Right renal cortex interstitium (tissue), 3 donors: ENCODE measurements around the gene KCNQ1. TPM values are rescaled to one million over a fixed set of nuclear protein-coding genes. Genes with fewer than 3 reads are reported as not detected.

Source experiments
- DNase-seq, 3 donors: peaks; one replicate each; pipeline ENCODE4 v3.0.0-alpha.2; 2013; ENCODE audit warnings: low read depth in 3 of 3, low spot score in 2 of 3
- polyA plus RNA-seq, 3 donors: library from polyadenylated mRNA; unstranded; fragments of 120-200 nt; gene quantifications; one replicate each; pipeline ENCODE4 v1.2.1, GENCODE V29; 2013; ENCODE audit not compliant: insufficient read length in 3 of 3

KCNQ1 gene
- polyA plus RNA-seq, result 10 to 100 TPM in 2 of 3 donors, 1 to 10 TPM in 1; 8.4 to 11.8 (median 10.2) TPM

- DNase-seq, result no peak
These were observed at the start of gene KCNQ1 for GRCh38 chr11:2444821-2445745. Gene KCNQ1 (plus strand): TSS chr11:2445008. CDS start chr11:2445099, 91 bp downstream.

GRCh38 chr11:2395211-2395730, 49.5 kb upstream of the KCNQ1 start:
- no peak for DNase-seq

- DNase-seq, result no peak
These were observed 49.0 kb upstream of the KCNQ1 start for GRCh38 chr11:2395856-2396255.

GRCh38 chr11:2396471-2396870, 48.3 kb upstream of the KCNQ1 start:
- no peak for DNase-seq

GRCh38 chr11:2397005-2397404, 47.8 kb upstream of the KCNQ1 start:
- no peak for DNase-seq

- DNase-seq, result no peak
These were observed 46.0 kb upstream of the KCNQ1 start for GRCh38 chr11:2398664-2399355.

- no peak for DNase-seq
These were observed 45.2 kb upstream of the KCNQ1 start for GRCh38 chr11:2399488-2400068.

DNA sequence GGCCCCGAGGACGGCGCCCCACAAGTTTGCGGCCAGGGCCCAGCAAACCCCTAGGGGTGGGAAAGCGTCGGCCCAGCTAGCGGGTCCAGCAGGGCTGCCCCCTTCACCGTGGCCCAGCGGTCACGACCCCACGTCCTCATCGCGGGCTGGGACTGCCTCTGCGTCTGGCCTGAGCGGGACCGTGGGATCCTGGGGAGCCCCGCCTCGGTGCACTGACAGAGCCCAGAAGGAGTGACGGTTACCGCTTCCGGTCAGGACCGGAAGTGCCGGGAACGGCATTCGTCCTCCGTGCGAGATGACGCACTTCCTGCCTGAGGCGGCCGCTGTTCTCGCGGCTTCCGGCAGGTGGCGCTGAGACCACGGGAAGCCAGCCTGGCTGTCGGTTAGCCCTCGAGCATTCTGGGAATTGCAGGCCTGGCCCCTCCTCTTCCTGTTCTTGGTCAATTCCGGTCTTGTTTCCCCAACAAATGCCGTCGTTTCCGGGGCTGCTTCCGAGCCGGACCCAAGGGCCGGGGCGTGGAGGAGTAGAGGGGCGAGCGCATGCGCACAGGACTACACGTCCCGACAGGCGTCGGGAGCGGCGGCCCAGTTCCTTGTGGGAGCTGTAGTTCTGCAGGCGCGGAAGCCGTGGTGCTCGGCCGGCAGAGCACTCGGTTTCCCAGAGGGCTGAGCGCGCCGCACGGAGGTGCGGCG, 44.6 kb upstream of the KCNQ1 start, which contains the start of gene TSSC4:
Gene TSSC4 (plus strand): TSS at position 682 of the 693 bp plus-strand sequence. CDS start 1,884 bp downstream, outside the sequence.
- DNase-seq, result peak; percentile 100

- DNase-seq, result no peak
These were observed 43.9 kb upstream of the KCNQ1 start for GRCh38 chr11:2400762-2401435.

DNA sequence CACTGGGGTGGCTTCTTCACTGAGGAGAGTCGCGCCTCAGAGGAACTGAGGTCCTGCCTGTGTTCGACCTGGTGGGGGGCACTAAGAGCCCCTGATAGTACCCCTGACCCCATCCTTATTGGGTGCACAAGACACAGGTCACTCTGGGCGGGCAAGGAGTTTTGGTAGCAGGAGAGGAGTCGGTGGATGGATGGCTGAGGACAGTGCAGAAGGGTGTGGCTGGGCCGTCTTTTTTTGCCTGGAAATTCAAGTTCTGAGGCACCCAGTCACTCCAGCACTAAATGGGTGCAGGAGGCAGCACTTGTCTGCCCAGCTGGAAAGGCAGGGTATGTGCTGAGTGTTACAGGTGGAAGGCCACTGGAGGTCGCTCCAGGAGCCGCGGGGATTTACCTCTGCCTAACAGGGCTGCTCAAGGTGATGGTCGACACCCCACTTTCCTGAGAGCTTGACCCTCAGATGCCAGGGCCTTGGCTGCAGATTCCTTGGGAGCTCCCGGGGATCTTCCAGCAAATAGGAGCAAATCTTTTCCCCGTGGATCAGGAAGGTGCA, 43.3 kb upstream of the KCNQ1 start:
- DNase-seq, result no peak

GRCh38 chr11:2402106-2402505, 42.7 kb upstream of the KCNQ1 start:
- no peak for DNase-seq

GRCh38 chr11:2402890-2403645, 41.7 kb upstream of the KCNQ1 start:
- DNase-seq, result no peak

DNA sequence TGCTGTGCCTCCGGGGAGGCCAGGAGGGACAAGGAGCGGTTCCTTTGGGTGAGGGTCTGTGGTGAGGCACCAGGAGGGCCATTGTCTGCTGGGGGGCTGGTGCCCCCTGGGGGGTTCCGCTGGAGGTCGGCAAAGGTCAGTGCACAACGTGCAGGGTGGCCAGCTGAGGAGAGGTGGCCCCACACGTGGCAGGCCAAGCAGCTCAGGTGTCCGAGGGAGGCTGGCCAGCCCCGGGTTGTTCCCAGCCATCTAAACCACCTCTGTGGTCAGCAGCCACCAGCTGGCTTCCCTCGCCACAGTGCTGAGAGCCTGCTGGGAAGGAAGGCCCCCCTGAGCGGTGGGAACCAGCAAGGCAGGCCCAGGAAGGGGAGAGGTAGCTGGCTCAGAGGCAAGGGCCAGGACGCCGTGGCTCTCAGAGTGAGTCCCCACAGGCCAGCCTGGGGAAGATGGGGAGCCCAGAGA, 40.0 kb upstream of the KCNQ1 start:
- DNase-seq, result no peak

DNA sequence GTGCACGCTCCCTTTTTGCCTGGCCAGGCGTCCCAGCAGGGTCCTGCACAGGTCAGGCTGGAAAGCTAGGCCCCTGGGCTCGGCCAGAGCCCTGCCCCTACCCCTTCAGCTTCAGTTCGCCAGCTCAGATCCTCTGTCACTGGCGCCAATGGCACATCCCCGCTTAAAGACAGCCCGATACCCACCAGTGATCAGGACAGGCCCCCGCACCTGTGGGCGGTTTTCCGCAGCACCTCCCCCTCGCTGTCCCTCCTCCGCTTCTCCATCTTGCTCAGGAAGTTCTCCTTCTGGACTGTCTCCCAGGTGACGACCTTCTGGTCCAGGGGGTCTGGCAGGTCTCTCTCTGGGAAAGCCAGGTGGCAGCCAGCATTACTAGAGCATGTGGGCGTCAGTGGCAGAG, 38.4 kb upstream of the KCNQ1 start:
- DNase-seq, result peak in 1 of 3 donors; percentile 54

DNA sequence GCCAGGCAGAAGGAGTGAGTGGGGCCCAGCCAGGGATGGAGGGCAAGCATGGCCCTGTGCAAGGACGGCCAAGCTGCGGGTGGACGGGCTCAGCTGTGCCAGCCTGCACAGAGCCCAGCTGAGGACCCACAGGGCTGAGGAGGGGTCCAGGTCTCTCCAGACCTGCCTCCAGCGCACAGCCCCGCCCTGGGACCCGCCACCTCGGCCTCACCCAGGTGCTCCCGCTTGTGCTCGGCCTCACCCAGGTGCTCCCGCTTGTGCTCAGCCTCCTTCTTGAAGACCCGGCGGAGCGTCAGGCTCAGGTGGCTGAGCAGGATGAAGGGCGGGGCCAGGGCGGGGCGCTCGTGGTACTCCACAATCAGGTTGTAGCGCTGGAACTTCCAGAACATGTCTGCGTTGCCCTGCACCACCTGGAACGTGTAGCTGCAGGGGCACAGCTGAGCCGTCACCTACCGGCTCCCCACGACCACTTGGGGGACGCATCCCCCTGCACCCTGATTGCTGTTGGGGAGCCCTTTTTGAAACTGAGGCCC, 37.9 kb upstream of the KCNQ1 start:
- DNase-seq, result no peak

DNA sequence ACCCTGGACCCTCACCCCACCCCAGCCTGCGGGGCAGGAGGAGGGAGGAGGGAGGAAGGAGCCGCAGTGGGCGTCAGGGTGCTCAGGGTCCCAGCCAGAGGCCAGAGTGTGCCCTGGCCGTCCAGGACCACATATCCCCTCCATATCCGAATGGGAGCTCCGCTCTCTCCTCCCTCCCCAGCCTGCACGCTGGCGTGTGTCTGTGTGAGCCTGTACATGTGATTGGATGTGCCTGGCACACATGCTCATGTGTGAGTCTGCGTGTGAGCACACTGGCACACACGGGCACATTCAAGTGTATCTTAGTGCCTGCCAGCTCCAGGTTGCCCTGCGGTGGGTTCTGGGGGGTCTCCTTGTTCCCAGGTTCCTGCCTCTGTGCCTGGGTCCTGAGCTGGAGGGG, 36.1 kb upstream of the KCNQ1 start:
- no peak for DNase-seq

DNA sequence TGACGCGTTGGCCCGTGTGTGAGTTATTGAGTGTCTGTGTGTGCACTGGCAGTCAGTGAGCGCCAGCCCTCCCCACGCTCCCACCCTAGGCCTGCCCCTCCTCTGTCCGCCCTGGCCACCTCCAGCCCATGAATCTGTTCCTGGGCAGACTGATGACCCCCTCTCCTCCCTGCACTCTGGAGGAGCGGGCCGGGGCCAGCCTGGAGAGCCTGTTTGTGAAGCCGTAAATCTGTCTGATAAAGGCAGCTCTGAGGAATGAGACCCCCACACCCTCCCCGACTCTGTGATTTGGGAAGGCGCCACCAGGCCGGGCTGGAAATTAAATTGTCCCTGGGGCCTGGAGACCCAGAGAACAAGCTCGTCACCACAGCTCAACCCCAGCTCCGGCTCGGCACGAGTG, 35.7 kb upstream of the KCNQ1 start:
- peak; percentile 72 to 83 (median 76) for DNase-seq
